ENCODE results near the gene DLL3. TPM values are rescaled to one million over a fixed set of nuclear protein-coding genes. Genes with fewer than 3 reads are reported as not detected.
"Not testable (repeated sequence)": the region's sequence is repeated elsewhere in the genome, so short reads cannot be mapped to it uniquely, and the experiment has no call there.

The DLL3 gene, protein sequence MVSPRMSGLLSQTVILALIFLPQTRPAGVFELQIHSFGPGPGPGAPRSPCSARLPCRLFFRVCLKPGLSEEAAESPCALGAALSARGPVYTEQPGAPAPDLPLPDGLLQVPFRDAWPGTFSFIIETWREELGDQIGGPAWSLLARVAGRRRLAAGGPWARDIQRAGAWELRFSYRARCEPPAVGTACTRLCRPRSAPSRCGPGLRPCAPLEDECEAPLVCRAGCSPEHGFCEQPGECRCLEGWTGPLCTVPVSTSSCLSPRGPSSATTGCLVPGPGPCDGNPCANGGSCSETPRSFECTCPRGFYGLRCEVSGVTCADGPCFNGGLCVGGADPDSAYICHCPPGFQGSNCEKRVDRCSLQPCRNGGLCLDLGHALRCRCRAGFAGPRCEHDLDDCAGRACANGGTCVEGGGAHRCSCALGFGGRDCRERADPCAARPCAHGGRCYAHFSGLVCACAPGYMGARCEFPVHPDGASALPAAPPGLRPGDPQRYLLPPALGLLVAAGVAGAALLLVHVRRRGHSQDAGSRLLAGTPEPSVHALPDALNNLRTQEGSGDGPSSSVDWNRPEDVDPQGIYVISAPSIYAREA
- total RNA-seq: 0.16 and 1.6 TPM in 2 replicates
- 1.1 and 1.3 TPM in 2 replicates for polyA plus RNA-seq

DNA sequence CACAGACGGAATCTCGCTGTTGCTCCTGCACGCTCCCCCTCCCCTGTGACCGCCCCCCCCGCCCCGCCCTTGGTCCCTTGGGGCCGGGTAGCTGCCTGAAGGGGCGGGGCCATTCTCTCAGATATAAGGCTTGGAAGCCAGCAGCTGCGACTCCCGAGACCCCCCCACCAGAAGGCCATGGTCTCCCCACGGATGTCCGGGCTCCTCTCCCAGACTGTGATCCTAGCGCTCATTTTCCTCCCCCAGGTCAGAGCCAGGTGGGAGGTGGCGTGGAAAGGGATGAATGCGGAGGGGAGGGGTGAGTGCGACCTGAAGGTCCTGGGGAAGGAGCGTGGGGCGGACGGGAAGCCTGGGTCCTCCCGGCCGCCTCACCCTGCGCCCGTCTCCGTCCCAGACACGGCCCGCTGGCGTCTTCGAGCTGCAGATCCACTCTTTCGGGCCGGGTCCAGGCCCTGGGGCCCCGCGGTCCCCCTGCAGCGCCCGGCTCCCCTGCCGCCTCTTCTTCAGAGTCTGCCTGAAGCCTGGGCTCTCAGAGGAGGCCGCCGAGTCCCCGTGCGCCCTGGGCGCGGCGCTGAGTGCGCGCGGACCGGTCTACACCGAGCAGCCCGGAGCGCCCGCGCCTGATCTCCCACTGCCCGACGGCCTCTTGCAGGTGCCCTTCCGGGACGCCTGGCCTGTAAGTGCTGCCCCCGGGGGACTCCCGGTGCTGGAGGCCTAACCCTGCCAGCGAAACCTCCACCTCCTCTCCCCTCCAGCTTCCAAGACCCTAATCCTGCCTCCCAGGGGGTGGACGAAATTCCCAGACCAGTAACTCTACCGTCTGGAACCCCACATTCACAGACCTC lies at the start of gene DLL3:
Gene DLL3, plus strand, starts transcription at position 150 of the 845 bp plus-strand sequence. Its CDS starts 28 bp downstream, at position 178.
- peak within 1 kb of the TSS; percentile 78 for H3K4me2 ChIP-seq

DNA sequence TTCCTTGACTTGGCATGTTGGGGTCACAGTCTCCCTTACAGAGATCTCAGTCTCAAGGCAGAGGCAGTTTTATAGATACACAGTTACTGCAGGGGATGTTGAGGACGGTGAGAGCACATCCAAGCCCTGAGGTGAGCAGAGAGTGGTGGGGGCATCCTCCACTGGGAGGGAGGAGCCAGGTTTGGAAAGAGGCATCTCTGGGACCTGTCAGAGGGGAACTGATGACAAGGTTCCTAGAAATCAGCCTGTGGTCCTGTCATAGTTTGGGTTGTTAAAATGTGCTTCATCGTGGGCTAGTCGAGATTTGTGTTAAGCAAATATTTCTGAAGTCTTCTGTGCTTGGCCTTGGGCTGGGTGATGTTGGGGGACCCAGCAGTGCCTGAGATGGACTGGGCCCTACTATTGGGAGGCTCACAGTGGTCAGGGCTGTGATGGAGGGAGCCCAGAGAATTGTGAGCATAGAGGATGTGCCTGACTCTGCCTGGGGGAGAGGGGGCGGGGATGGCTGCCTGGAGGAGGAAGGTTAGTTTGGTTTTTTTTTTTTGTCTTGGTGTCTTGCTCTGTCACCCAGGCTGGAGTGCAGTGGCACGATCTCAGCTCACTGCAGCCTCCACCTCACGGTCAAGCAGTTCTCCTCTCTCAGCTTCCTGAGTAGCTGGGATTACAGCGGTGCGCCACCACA lies 49.5 kb upstream of the DLL3 start:
- WGBS (ENCODE audit: low lambda C conversion rate, missing lambda C conversion rate): 92% methylated on average over 8 of the region's 8 CpGs
- Histone ChIP-seq H3K27me3 (no peaks in the 10 kb centered on the region), H3K4me2 (no peak overlapping the region), H3K36me3 (replicated peaks; ENCODE audit: insufficient read depth, low read depth) (no peaks in the 10 kb centered on the region), H2AFZ (no peak overlapping the region), H3K9me3 (ENCODE audit: low read depth) (no peaks in the 10 kb centered on the region), H3K79me2 (peaks cover 90% of the 10 kb centered on the region), H4K20me1 (ENCODE audit: insufficient read depth, poor library complexity, severe bottlenecking) (peaks cover 52% of the 10 kb centered on the region), H3K9me2 (replicated peaks; ENCODE audit: insufficient read depth) (no peaks in the 10 kb centered on the region), H3K4me3 (no peak overlapping the region), H3K27ac (no peak overlapping the region), H3K4me1 (ENCODE audit: insufficient read depth) (peaks cover 17% of the 10 kb centered on the region)
- TF ChIP-seq EZH2phosphoT487 (IDR thresholded peaks at IDR 0.05; ENCODE audit: low read depth, severe bottlenecking, unreplicated experiment): no peak
- TF ChIP-seq EZH2 (IDR thresholded peaks at IDR 0.05; ENCODE audit: borderline replicate concordance): no peak
- TF ChIP-seq, protein P1, sequence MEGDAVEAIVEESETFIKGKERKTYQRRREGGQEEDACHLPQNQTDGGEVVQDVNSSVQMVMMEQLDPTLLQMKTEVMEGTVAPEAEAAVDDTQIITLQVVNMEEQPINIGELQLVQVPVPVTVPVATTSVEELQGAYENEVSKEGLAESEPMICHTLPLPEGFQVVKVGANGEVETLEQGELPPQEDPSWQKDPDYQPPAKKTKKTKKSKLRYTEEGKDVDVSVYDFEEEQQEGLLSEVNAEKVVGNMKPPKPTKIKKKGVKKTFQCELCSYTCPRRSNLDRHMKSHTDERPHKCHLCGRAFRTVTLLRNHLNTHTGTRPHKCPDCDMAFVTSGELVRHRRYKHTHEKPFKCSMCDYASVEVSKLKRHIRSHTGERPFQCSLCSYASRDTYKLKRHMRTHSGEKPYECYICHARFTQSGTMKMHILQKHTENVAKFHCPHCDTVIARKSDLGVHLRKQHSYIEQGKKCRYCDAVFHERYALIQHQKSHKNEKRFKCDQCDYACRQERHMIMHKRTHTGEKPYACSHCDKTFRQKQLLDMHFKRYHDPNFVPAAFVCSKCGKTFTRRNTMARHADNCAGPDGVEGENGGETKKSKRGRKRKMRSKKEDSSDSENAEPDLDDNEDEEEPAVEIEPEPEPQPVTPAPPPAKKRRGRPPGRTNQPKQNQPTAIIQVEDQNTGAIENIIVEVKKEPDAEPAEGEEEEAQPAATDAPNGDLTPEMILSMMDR (IDR thresholded peaks at IDR 0.05; ENCODE audit: poor library complexity): no peak
- no peak for DNase-seq (ENCODE audit: low spot score)

More for the DNA sequence above, at the start of gene DLL3:
- Histone ChIP-seq H2AFZ (peak within 1 kb of the TSS; percentile 55), H3K36me3 (replicated peaks; ENCODE audit: insufficient read depth, low read depth) (no peaks in the 10 kb centered on the region), H3K27me3 (peaks cover 68% of the 10 kb centered on the region), H3K27ac (no peak within 1 kb of the TSS), H3K4me1 (ENCODE audit: insufficient read depth) (peaks cover 12% of the 10 kb centered on the region), H3K4me3 (no peak within 1 kb of the TSS), H4K20me1 (ENCODE audit: insufficient read depth, poor library complexity, severe bottlenecking) (no peaks in the 10 kb centered on the region), H3K9me2 (replicated peaks; ENCODE audit: insufficient read depth) (no peaks in the 10 kb centered on the region), H3K9me3 (ENCODE audit: low read depth) (no peaks in the 10 kb centered on the region), H3K79me2 (no peaks in the 10 kb centered on the region)
- DNase-seq (ENCODE audit: low spot score): peak; percentile 31
- WGBS (ENCODE audit: low lambda C conversion rate, missing lambda C conversion rate): 3% methylated on average over 38 of the region's 60 CpGs
- no peak for TF ChIP-seq EZH2phosphoT487 (IDR thresholded peaks at IDR 0.05; ENCODE audit: low read depth, severe bottlenecking, unreplicated experiment)
- TF ChIP-seq EZH2 (IDR thresholded peaks at IDR 0.05; ENCODE audit: borderline replicate concordance): peak; percentile 61

- WGBS (ENCODE audit: low lambda C conversion rate, missing lambda C conversion rate): 96% methylated on average over 8 of the region's 8 CpGs
- Histone ChIP-seq H3K79me2 (peaks cover 86% of the 10 kb centered on the region), H4K20me1 (ENCODE audit: insufficient read depth, poor library complexity, severe bottlenecking) (peaks cover 52% of the 10 kb centered on the region), H3K4me1 (ENCODE audit: insufficient read depth) (peaks cover 13% of the 10 kb centered on the region)
- H3K9me2 ChIP-seq (replicated peaks; ENCODE audit: insufficient read depth); H2AFZ ChIP-seq; DNase-seq (ENCODE audit: low spot score); H3K27ac ChIP-seq; H3K4me3 ChIP-seq; H3K27me3 ChIP-seq; H3K4me2 ChIP-seq; H3K36me3 ChIP-seq (replicated peaks; ENCODE audit: insufficient read depth, low read depth); H3K9me3 ChIP-seq (ENCODE audit: low read depth): not testable (repeated sequence)
These were observed 47.5 kb upstream of the DLL3 start for GRCh38 chr19:39451257-39451656.

DNA sequence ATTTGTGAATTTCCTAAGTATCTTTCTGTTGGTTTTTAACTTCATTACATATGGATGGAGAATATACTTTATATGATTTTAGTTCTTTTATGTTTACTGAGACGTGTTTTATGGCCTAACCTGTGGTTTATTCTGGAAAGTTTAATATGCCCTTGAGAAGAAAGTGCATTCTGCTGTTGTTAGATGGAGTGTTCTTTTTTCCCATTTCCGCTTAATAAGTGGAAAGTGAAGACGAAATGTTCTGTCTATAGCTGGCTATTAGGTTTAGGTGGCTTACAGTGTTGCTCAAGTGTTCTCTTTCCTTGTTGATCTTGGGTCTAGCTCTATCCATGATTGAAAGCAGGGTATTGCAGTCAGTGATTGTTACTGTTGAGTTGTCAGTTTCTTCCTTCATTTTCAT lies 35.3 kb upstream of the DLL3 start:
- Histone ChIP-seq H3K4me1 (ENCODE audit: insufficient read depth) (no peaks in the 10 kb centered on the region), H3K79me2 (no peaks in the 10 kb centered on the region), H3K27me3 (no peaks in the 10 kb centered on the region), H2AFZ (no peak overlapping the region), H3K36me3 (replicated peaks; ENCODE audit: insufficient read depth, low read depth) (no peaks in the 10 kb centered on the region), H4K20me1 (ENCODE audit: insufficient read depth, poor library complexity, severe bottlenecking) (no peaks in the 10 kb centered on the region), H3K4me3 (no peak overlapping the region), H3K9me2 (replicated peaks; ENCODE audit: insufficient read depth) (no peaks in the 10 kb centered on the region), H3K27ac (no peak overlapping the region), H3K4me2 (no peak overlapping the region), H3K9me3 (ENCODE audit: low read depth) (no peaks in the 10 kb centered on the region)
- 83% methylated on average over 3 of the region's 3 CpGs for WGBS (ENCODE audit: low lambda C conversion rate, missing lambda C conversion rate)
- DNase-seq (ENCODE audit: low spot score): no peak
- TF ChIP-seq EZH2 (IDR thresholded peaks at IDR 0.05; ENCODE audit: borderline replicate concordance) (no peak), EZH2phosphoT487 (IDR thresholded peaks at IDR 0.05; ENCODE audit: low read depth, severe bottlenecking, unreplicated experiment) (no peak)
- TF ChIP-seq, protein P1 (IDR thresholded peaks at IDR 0.05; ENCODE audit: poor library complexity): no peak

Data from hepatocyte (in vitro differentiated cells).